ENCODE measurements around the gene LYPD6B.

The LYPD6B gene

GRCh38 chr2:149015501-149015900 lies 23.0 kb upstream of the LYPD6B start:
- DNase-seq, result no peak

GRCh38 chr2:149015926-149016563 lies 22.5 kb upstream of the LYPD6B start:
- DNase-seq, result no peak

GRCh38 chr2:149017116-149017985 lies 21.1 kb upstream of the LYPD6B start:
- DNase-seq, result peak; percentile 41 to 51

DNA sequence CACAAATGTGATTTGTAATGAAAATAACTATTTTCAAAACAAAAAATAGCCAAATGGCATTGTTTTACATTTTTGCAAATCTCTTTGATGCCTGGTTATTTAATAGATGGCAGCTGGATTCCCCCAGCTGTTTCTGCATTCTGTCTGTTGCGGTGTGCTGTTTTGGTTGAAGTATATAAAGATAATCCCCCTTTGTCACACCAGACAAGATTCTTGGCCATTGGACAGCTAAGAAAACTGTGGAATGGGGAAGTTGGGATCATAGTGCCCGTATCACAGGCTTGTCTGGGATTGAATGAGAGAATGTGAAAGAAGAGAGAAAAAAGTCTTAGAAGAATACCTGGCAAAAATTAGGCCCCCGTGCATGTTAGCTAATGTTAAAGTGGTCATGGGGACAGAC lies 19.5 kb upstream of the LYPD6B start:
- no peak for DNase-seq

- no peak for DNase-seq
These were observed 18.7 kb upstream of the LYPD6B start for GRCh38 chr2:149019768-149020167.

- peak; percentile 50 to 72 for DNase-seq
These were observed 18.1 kb upstream of the LYPD6B start for GRCh38 chr2:149020432-149020851.

- no peak for DNase-seq
These were observed 17.2 kb upstream of the LYPD6B start for GRCh38 chr2:149021271-149021719.

DNA sequence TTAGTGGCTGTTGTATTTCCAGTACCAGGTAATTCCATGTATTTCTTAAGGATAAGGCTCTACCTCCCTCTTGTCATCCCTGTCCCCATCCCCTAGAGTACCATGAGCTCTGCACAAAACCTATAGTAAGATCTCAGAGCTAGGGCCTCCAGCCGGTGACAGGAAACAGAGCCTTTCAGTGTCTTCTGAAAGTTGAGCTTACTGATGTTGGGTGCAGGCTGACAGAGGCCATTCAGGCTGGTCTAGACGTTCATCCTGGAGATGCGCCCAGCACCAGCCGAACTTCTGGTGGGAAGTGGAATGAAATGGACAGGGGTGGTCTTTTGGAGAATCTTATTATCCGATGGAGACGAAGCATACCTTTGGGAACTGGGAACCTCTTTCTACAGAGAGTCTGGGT lies 16.7 kb upstream of the LYPD6B start:
- no peak for DNase-seq

- no peak for DNase-seq
These were observed 15.4 kb upstream of the LYPD6B start for GRCh38 chr2:149023091-149023490.

GRCh38 chr2:149027590-149028250 lies 10.8 kb upstream of the LYPD6B start:
- no peak for DNase-seq

DNA sequence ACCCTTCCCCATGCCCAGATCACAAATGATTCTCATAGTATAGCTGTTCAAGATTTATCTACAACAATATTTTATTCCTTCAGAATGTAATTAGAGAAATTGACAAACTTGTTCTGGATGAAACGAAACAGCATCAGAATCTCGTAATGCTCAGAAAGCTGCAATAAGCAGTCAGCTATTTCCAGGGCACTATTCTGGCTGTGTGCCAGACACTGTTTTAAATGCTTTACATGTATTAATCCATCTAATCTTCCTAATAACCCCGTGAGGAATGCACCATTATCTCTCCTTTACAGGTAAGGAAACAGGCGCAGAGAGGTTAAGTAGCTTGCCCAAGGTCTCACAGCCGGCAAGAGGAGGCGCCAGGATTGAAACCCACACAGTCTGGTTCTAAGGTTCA lies 10.1 kb upstream of the LYPD6B start:
- DNase-seq, result no peak

DNA sequence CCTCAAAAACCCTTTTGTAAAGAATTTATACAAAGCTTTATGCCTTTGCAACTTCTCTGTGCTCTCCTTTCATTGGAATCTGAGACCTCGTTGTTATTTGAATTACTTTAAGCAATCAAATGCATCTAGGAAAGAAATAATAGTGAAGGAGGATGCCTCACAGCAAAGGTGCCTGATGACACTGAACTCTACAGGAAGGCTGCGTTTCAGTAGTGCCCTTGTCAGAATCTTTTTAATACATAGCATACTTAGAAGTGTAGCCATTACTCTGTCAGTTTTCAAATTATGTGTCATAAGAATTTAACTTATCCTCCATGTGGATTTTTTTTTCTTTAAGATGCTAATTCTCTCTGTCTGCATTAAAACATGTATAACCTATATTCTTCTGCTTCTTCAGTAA lies 9.6 kb upstream of the LYPD6B start:
- DNase-seq, result no peak

- no peak for DNase-seq
These were observed 9.1 kb upstream of the LYPD6B start for GRCh38 chr2:149029307-149029965.

- no peak for DNase-seq
These were observed 7.1 kb upstream of the LYPD6B start for GRCh38 chr2:149031396-149031795.

DNA sequence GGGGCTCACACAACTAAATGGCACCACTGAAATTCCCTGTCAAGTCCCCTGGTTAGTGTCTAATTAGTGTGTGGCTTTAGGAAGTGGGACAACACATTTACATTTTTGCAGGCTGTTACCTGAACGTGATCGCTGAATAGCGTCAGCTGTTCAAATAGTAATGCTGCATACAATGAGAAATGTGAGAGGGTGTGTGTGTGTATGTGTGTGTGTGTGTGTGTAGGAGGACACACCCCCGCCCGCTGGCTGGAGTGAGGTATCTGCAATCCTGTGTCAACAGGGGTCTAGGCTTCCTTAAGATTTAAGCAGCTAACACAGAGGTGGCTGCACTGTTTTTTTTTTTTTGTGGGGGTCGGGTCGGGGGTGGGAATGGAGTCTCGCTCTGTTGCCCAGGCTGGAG lies 4.8 kb upstream of the LYPD6B start:
- peak; percentile 18 to 38 for DNase-seq

- no peak for DNase-seq
These were observed 4.1 kb upstream of the LYPD6B start for GRCh38 chr2:149034406-149034805.

DNA sequence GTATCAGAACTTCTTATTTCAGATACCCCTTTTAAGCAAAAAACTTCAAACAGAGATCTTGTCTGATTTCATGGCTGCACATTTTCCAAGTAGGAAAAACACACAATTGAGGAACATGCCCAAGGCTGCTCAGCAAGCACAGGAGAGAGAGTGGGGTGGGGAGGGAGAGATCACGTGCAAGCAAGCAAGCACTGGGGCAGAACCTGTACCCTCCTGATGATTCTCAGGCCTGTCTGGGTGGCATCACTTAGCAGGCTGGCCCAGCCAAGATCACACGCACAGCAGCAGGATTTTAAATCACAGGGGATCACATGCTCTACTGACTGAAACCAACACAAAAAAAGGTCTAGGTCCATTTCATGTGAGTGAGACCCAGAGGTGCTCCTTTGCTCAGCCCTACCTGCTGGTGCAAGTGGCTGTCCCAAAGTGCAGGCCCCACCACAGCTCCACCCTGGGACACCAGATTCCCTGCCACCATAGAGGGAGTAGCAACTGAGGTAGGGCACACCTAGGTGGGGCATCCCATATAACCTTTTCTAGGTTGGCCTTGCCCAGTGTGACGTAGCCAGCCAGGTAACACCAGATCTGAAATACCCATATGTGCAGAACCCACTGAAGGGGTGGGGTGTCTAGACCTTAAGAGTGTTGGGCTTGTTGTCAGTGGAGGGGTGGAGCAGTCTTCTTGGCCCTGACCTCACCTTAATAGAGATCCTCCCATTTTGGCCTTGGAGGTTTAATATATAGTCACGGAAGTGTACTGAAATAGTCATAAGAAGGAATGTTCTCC lies 1.8 kb upstream of the LYPD6B start:
- DNase-seq, result no peak

DNA sequence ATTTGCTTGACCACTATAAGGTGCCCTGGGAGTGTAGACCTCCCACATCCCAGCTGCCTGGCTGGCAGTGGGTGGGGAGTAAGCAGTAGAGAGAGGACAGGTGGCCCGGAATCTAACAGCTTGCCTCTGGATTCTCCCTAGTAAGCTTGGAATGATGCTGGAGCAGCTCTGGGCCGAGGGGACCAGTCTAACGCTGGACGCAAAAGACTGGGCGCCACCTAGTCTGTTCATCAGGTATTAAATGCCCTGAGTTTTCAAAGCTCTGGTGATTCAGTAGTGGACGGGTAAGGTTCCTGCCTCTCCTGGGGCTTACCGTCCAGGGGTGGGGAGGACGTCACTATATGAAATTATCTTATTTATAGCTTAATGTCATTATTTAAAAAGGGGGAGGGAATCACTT lies 648 bp upstream of the LYPD6B start:
- DNase-seq, result no peak

GRCh38 chr2:149039213-149039724 lies 770 bp downstream of the LYPD6B start:
- no peak for DNase-seq

- DNase-seq, result no peak
These were observed 2.0 kb downstream of the LYPD6B start for GRCh38 chr2:149040451-149040850.

- DNase-seq, result no peak
These were observed 3.0 kb downstream of the LYPD6B start for GRCh38 chr2:149041482-149041881.

- no peak for DNase-seq
These were observed 4.4 kb downstream of the LYPD6B start for GRCh38 chr2:149042881-149043280.

Measured in SHP77 (cell line).